Type B pancreatic cell (in vitro differentiated cells): ENCODE data around the gene NT5C3B. TPM values are rescaled to one million over a fixed set of nuclear protein-coding genes. Genes with fewer than 3 reads are reported as not detected.

ENCODE experiments used
- DNase-seq: peaks from one replicate; pipeline ENCODE4 v3.0.0; 2021; ENCODE audit warnings: mixed read lengths; ENCODE audit not compliant: unreplicated experiment; ENCODE audit errors: extremely low spot score
- H3K27ac Mint-ChIP-seq: 2 replicates; pipeline ENCODE4 v1.8.0; 2021; ENCODE audit warnings: mild to moderate bottlenecking, mixed read lengths
- H3K27me3 Mint-ChIP-seq: 2 replicates; pipeline ENCODE4 v1.8.0; 2021; ENCODE audit warnings: mixed read lengths
- H3K36me3 Mint-ChIP-seq: 2 replicates; pipeline ENCODE4 v1.8.0; 2021; ENCODE audit warnings: mixed read lengths
- H3K4me1 Mint-ChIP-seq: one replicate; pipeline ENCODE4 v1.8.0; 2021; ENCODE audit warnings: mixed read lengths; ENCODE audit not compliant: unreplicated experiment
- H3K4me3 Mint-ChIP-seq: 2 replicates; pipeline ENCODE4 v1.8.0; 2021; ENCODE audit warnings: mild to moderate bottlenecking, mixed read lengths
- H3K9me3 Mint-ChIP-seq: 2 replicates; pipeline ENCODE4 v1.8.0; 2021; ENCODE audit warnings: mixed read lengths
- total RNA-seq: library from RNA; stranded (reverse); gene quantifications from 2 replicates; pipeline ENCODE4 v1.2.1, GENCODE V29; 2021; ENCODE audit warnings: low replicate concordance
- TF ChIP-seq, protein P1 (sequence below): fragments of 200-600 bp; sonication (generic); conservative IDR thresholded peaks from 2 replicates; pipeline ENCODE4 v1.5.0; 2021; ENCODE audit warnings: antibody characterized with exemption, mild to moderate bottlenecking

NT5C3B gene
- total RNA-seq, 1 donor from 2014 or later, result 74.8 TPM

DNA sequence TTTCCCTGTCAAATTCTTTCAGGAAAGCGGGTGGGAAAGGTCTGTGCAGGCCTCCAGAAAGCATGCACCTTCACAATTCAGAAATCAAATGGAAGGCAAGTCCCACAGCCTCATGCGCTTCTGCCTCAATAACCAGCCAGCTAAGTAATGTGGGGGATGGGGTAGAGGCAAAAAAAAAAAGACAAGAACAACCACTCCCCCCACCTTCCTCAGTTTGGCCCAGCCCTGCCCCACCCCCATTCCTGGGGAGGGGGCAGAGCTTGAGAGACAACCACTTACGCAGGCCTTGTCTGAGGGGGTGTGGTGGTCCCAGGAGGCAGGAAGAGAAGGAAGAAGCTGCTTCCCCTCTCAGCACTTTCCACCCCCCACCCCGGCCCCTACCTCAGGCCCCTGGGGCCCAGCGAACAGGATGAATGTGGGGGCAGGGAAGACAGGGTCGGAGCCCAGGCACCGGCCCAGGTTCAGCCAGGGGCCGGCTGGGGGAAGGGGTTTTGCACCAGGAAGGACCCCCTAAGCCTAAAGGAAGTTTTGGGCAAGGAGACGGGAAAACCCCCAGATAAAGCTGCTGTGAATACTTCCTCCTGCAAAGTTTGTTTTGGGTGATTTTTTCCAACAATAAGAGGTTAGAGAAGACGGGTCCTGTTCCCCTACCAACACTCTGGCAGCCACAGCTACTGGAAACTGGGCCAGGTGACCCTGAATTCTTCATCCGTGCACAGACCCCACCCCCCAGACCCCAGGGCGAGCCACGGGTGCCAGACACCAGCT is 50.8 kb downstream of the NT5C3B start:
- Mint-ChIP-seq H3K4me3 (peak overlapping the region; percentile 96), H3K27ac (peak overlapping the region; percentile 98), H3K36me3 (no peaks in the 10 kb centered on the region), H3K4me1 (peaks cover 30% of the 10 kb centered on the region), H3K27me3 (no peaks in the 10 kb centered on the region), H3K9me3 (no peaks in the 10 kb centered on the region)
- TF ChIP-seq, protein P1, sequence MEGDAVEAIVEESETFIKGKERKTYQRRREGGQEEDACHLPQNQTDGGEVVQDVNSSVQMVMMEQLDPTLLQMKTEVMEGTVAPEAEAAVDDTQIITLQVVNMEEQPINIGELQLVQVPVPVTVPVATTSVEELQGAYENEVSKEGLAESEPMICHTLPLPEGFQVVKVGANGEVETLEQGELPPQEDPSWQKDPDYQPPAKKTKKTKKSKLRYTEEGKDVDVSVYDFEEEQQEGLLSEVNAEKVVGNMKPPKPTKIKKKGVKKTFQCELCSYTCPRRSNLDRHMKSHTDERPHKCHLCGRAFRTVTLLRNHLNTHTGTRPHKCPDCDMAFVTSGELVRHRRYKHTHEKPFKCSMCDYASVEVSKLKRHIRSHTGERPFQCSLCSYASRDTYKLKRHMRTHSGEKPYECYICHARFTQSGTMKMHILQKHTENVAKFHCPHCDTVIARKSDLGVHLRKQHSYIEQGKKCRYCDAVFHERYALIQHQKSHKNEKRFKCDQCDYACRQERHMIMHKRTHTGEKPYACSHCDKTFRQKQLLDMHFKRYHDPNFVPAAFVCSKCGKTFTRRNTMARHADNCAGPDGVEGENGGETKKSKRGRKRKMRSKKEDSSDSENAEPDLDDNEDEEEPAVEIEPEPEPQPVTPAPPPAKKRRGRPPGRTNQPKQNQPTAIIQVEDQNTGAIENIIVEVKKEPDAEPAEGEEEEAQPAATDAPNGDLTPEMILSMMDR, result no peak
- DNase-seq, result no peak

DNA sequence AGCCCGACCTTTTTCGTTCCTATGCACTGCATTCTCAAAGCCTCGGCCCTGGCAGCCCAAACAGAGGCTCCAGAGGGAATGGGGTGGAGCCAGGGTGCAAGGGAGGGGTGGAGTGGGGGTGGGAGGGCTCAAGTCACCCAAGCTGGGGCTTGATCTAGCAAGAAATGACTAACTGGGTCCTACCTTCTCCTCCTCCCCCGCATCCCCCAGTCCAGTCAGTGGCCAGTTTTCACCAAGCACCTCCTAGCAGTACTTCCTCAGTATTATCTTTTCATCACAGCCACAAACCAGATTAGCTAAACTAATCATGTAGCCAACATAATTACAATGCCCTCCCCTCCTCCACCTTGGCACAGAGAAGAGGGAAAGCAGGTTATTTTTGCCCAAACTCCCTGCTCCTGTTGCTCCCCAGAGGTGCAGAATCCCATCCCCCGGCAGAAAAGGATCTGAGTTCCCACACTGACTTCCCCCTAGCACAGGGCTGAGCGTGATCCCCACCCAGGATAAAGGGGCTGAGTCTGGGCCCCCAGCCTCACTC is 51.8 kb downstream of the NT5C3B start:
- no peak for DNase-seq
- Mint-ChIP-seq H3K27ac (peak overlapping the region; percentile 98), H3K36me3 (no peaks in the 10 kb centered on the region), H3K4me1 (peaks cover 26% of the 10 kb centered on the region), H3K4me3 (peak overlapping the region; percentile 96), H3K27me3 (no peaks in the 10 kb centered on the region), H3K9me3 (no peaks in the 10 kb centered on the region)
- TF ChIP-seq, protein P1, result no peak

DNA sequence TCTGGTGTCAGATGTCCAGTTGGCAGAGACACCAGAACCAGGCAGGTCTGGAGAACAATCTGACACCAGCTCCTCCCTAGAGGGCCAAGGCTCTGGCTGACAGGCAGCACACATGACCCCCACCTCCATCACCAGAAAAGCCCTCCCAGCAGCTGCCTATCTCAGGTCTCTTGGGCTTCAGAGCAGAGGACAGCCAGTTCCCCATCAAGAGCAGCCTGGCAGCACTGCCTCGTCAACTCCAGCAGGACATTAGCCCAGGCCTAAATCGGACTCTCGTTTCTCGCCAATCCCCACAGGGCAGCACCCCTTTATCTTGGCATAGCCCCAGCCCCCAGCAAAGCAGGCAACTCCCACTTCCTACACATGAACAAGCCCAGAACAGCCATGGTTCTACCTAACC is 53.9 kb downstream of the NT5C3B start:
- H3K4me1 Mint-ChIP-seq, result peaks cover 22% of the 10 kb centered on the region
- H3K27me3 Mint-ChIP-seq, result no peaks in the 10 kb centered on the region
- H3K9me3 Mint-ChIP-seq, result no peaks in the 10 kb centered on the region
- H3K4me3 Mint-ChIP-seq, result peak overlapping the region; percentile 80
- H3K36me3 Mint-ChIP-seq, result no peaks in the 10 kb centered on the region
- TF ChIP-seq, protein P1, result no peak
- peak overlapping the region; percentile 86 for H3K27ac Mint-ChIP-seq
- DNase-seq, result no peak

- Mint-ChIP-seq H3K9me3 (no peaks in the 10 kb centered on the region), H3K4me1 (peaks cover 22% of the 10 kb centered on the region), H3K4me3 (peak overlapping the region; percentile 80), H3K27me3 (no peaks in the 10 kb centered on the region), H3K36me3 (no peaks in the 10 kb centered on the region), H3K27ac (peak overlapping the region; percentile 86)
- no peak for DNase-seq
- TF ChIP-seq, protein P1, result no peak
These were observed 54.5 kb downstream of the NT5C3B start for GRCh38 chr17:41781404-41782110.

DNA sequence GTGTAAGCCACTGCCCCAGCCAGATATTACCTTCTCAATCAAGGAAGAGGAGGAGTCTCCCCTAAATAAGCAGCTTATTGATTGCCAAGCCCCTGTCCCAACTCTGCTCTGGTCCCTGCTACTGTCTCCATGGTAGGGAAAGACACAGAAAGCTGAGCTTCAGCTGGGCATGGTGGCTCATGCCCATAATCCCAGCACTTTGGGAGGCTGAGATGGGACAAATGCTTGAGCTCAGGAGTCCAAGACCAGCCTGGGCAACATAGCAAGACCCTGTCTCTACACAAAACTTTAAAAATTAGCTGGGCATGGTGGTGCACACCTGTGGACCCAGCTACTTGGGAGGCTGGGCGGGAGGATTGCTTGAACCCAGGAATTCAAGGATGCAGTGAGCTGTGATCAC is 56.1 kb downstream of the NT5C3B start:
- Mint-ChIP-seq H3K27ac (no peak overlapping the region), H3K27me3 (no peaks in the 10 kb centered on the region), H3K4me1 (peaks cover 20% of the 10 kb centered on the region), H3K9me3 (no peaks in the 10 kb centered on the region), H3K36me3 (no peaks in the 10 kb centered on the region), H3K4me3 (no peak overlapping the region)
- TF ChIP-seq, protein P1, result no peak
- no peak for DNase-seq
